HG03103 (cell line): ENCODE results near the gene CCR9.

Experiments
- ATAC-seq: cut with Tn5 transposase; IDR thresholded peaks from one replicate; pipeline ENCODE4 v1.9.1; 2021; ENCODE audit warnings: low read depth; ENCODE audit not compliant: unreplicated experiment

The CCR9 gene

GRCh38 chr3:45932112-45932511 is 45.8 kb downstream of the CCR9 start:
- no peak for ATAC-seq

DNA sequence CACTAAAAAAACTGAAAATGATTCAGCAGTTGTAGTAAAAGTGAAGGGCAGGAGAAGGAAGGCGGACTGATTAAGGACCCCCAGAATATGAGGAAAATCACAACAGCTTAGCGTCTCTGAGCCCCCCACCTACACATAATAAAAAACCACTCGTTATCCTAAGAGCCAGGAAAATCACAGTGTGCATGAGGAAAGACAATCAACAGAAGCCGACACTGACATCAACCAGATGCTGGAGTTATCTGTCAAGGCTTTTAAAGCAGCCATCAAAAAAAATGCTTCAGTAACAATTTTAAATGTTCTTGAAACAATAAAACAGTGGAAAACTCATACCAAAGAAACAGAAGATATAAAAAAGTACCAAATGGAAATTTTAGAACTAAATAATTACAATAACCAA is 47.2 kb downstream of the CCR9 start:
- no peak for ATAC-seq

GRCh38 chr3:45936261-45936660 is 49.9 kb downstream of the CCR9 start:
- ATAC-seq: no peak

- no peak for ATAC-seq
These were observed 51.1 kb downstream of the CCR9 start for GRCh38 chr3:45937206-45938042.

DNA sequence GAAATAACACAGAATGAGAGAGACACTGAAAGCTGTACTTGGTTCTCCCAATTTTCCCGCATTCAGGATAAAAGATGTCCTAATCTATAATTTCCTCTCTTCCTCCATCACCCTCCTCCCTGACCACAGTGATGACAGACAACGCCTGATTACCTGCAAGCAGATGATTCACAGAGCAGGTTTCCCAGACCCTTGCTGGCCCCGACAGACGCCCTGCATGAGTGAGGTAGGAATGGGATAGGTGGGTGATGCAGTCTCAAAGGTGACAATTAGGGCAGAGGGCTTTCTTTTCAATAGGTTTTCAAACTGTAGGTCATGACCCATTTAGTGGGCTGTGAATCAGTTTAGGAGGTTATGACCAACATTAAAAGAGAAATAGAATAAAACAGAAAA is 51.7 kb downstream of the CCR9 start:
- no peak for ATAC-seq

DNA sequence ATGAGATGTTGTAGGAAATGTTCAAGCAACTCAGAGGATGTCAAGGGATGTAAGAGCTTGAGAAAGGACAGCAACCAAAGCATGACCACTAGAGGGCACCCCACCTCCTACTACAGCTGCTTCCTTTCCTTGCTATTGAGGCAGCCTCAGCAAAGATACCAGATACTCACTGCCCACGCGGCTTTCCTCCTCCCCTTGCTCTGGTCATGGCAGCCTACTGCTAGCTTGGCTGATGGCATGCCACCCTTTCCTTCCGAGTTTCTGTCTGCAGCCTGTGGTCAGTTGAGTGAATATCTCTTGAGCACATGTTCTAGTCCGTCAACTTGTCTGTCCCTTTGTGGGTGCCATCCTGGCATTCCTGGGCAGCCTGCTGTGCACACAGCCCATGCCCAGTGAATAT is 52.5 kb downstream of the CCR9 start:
- ATAC-seq: no peak

- no peak for ATAC-seq
These were observed 53.0 kb downstream of the CCR9 start for GRCh38 chr3:45939341-45939771.

- ATAC-seq: no peak
These were observed 53.8 kb downstream of the CCR9 start for GRCh38 chr3:45940004-45940780.

- ATAC-seq: no peak
These were observed 54.5 kb downstream of the CCR9 start for GRCh38 chr3:45940781-45941365.

- ATAC-seq: no peak
These were observed 55.9 kb downstream of the CCR9 start for GRCh38 chr3:45942051-45942825.

DNA sequence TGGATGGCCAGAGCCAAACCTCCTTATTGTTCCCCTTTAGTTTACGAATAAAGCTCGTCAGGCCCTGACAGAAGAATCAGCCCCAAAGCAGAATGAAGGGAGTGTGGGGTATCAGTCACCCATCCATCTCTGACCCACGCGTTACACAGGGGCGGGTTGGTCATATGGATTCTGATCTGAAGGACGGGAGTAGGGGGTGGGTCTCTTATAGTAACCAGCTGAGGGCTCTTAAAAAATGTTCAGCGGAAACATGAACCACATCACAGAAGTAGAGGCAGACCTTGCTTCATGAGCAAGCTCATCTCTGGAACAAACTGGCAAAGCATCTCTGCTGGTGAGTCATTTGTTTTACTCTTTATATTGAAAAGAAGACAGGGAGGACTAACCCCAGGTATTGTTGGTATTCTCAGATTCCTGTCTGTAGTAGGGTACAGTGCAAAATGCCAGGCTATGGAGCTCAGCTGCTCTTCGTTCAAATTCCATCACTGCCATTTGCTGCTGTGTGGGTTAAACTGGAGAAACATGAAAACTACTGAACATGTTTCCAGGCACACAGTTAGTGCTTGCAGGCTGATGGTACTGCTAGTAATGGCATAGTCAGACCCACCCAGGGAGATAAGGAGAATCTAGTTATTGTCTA is 57.0 kb downstream of the CCR9 start, which contains the start of gene CXCR6:
Gene CXCR6 (plus strand): TSS at position 258 of the 640 bp plus-strand sequence. CDS start 3,018 bp downstream, outside the sequence.
- ATAC-seq: no peak

DNA sequence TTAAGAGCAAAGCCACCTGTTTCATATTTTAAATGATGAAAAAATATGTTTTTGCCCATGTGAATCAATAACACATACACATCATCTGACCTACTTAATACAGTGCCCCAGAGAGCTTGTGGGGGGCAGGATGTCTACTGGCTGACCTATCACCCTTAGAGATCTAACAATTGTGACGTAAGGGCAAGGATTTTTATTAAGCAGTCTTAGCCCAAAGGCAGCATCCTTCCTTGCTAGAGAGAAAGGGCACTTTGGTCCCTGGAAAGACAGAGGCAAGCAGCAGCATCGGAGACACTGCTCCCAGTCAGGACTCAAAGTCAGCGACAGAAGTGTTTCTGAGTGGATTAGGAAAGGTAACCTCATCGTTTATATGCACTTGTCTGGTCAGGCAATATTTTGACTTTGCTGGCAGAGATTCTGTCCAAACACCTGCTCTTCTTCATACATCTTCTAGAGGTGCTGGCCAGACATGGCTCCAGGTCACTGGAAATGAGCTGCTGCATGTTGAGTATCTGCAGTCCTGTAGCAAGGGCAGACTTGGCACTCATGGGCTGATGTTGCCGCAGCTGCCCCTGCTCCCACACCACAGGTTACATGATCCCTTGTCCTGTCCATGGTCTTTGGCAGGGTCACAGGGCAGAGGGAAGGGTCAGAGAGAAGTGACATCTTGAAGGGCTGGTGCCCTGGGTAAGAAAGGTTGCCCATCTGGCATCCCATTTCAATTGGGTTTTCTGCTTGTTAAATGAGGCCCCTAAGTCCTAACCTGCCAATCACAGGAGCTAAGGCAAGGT is 58.7 kb downstream of the CCR9 start:
- no peak for ATAC-seq

DNA sequence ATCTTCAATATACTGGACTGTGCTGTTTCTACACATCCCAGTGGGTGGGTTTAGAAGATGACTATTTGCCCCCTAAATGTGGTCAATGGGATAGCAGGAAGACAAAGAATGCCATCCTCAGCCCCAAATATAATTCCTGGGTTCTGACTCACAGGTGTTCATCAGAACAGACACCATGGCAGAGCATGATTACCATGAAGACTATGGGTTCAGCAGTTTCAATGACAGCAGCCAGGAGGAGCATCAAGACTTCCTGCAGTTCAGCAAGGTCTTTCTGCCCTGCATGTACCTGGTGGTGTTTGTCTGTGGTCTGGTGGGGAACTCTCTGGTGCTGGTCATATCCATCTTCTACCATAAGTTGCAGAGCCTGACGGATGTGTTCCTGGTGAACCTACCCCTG is 60.0 kb downstream of the CCR9 start:
- ATAC-seq: no peak

DNA sequence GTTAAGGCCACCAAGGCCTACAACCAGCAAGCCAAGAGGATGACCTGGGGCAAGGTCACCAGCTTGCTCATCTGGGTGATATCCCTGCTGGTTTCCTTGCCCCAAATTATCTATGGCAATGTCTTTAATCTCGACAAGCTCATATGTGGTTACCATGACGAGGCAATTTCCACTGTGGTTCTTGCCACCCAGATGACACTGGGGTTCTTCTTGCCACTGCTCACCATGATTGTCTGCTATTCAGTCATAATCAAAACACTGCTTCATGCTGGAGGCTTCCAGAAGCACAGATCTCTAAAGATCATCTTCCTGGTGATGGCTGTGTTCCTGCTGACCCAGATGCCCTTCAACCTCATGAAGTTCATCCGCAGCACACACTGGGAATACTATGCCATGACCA is 60.5 kb downstream of the CCR9 start:
- no peak for ATAC-seq

- ATAC-seq: no peak
These were observed 61.0 kb downstream of the CCR9 start for GRCh38 chr3:45947361-45947760.

GRCh38 chr3:45948311-45948781 is 62.0 kb downstream of the CCR9 start:
- no peak for ATAC-seq

DNA sequence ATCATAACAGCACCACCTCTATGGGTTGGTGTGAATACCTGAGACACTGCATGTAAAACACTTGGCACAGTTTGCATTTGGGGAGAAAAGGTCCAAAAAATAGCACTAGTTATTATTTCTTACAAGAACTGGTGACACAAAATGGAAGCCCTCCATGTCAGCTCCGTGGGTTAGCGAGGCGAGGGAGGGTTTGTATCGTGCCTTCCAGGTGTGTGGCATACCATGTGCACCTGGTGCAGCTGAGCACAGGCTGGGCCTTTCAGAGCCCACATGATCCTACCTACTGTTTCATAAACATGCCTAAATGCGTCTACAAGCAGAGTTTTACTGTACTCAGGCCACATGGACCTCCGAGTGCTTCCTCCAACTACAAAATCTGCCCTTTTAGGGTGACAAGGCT is 62.5 kb downstream of the CCR9 start:
- ATAC-seq: no peak

DNA sequence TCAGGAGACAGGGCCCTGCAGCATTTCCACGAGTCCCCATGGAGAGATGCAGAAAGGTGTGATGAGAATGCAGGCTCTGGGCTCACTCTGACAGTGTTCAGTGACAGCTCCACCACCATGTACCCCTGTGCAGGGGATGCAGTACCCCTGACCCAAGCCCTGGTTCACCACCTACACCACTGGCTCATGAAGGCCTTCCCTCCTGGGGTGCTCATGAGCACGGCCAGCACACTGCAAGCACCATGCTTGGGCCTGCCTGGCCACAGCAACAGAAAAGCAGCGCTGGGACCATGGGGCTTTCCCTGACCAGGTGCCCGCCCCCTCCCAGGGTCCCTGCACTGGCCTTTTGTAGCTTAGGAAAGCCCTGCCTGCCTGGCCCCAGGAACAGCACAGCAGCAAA is 63.1 kb downstream of the CCR9 start:
- no peak for ATAC-seq

DNA sequence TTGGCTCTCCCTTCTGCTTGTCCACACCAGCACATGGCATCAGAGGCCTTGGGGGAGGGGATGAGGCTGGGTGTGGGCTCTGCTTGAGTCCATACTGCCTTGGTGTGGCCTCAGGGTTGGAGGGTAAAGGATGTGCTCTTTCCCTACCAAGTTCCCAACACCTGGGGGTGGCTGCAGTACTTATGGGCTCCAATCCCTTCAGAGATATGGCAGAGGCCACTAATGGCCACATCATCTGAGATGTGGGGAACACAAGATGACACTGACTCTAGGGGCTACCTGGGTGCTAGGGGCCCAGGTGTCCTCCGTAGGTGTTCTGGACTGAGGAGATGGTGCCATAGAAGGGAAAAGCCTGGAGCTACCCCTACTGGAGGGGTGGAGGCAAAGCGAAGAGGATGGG is 63.8 kb downstream of the CCR9 start:
- ATAC-seq: no peak
